Measurements from ENCODE around the gene ZBTB12. TPM values are rescaled to one million over a fixed set of nuclear protein-coding genes. Genes with fewer than 3 reads are reported as not detected.

ZBTB12 gene
- total and polyA plus RNA-seq, 10 of the 15 experiments (the other 5 are each of a cell fraction or from before 2014, with no cell fraction given), result 0.81 to 4.5 (median 1.7) TPM; not detected in 4

GRCh38 chr6:31851485-31851832 is 50.4 kb downstream of the ZBTB12 start (continued):
- TF ChIP-seq, protein P1, sequence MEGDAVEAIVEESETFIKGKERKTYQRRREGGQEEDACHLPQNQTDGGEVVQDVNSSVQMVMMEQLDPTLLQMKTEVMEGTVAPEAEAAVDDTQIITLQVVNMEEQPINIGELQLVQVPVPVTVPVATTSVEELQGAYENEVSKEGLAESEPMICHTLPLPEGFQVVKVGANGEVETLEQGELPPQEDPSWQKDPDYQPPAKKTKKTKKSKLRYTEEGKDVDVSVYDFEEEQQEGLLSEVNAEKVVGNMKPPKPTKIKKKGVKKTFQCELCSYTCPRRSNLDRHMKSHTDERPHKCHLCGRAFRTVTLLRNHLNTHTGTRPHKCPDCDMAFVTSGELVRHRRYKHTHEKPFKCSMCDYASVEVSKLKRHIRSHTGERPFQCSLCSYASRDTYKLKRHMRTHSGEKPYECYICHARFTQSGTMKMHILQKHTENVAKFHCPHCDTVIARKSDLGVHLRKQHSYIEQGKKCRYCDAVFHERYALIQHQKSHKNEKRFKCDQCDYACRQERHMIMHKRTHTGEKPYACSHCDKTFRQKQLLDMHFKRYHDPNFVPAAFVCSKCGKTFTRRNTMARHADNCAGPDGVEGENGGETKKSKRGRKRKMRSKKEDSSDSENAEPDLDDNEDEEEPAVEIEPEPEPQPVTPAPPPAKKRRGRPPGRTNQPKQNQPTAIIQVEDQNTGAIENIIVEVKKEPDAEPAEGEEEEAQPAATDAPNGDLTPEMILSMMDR (IDR thresholded peaks at IDR 0.05 in 2 of 3, conservative IDR thresholded peaks at IDR 0.05 in 1 of 3; ENCODE audit: control insufficient read depth in 2 of 3, extremely low read depth in 1 of 3, insufficient read depth in 1 of 3, low read depth in 3 of 3, low read length in 3 of 3), result no peak

- ChIA-PET RAD21 (ENCODE audit: unreplicated experiment) (no interaction called here), CTCF (interaction anchor here (0.6 to 1.0 kb wide), 2 partner anchors 13 to 131 kb away, joined by 3 to 4 read pairs; no protein-coding TSS in a partner anchor)
- no peaks in the 10 kb centered on the region for H3K9me3 ChIP-seq (replicated peaks; ENCODE audit: control insufficient read depth, insufficient read depth, low read length)
Observed at GRCh38 chr6:31850765-31851484, 51.0 kb downstream of the ZBTB12 start.

More at GRCh38 chr6:31850765-31851484, 51.0 kb downstream of the ZBTB12 start:
- ChIA-PET SMC1A (ENCODE audit: uncharacterized antibody, unreplicated experiment) (no interaction called here), POLR2A (interaction anchor here (0.7 kb wide), 1 partner anchor 470 kb away, joined by 5 read pairs; no protein-coding TSS in a partner anchor)
- Histone ChIP-seq H3K27ac (ENCODE audit: control insufficient read depth, insufficient read depth) (no peak overlapping the region), H4K20me1 (ENCODE audit: control insufficient read depth, insufficient read depth) (no peaks in the 10 kb centered on the region), H3K4me3 (no peak overlapping the region), H3K36me3 (ENCODE audit: control insufficient read depth in 2 of 2, insufficient read depth in 2 of 2, low read length in 1 of 2) (no peaks in the 10 kb centered on the region), H3K4me2 (ENCODE audit: control insufficient read depth, insufficient read depth) (no peak overlapping the region), H3K79me2 (ENCODE audit: control insufficient read depth, insufficient read depth, low read length) (no peaks in the 10 kb centered on the region), H3K9ac (ENCODE audit: control insufficient read depth, insufficient read depth, low read length) (no peak overlapping the region), H2AFZ (ENCODE audit: control insufficient read depth, low read depth, low read length) (no peak overlapping the region), H3K27me3 (replicated peaks in 1 of 2; ENCODE audit: control insufficient read depth in 2 of 2, insufficient read depth in 2 of 2, low read length in 1 of 2) (no peaks in the 10 kb centered on the region), H3K4me1 (ENCODE audit: control insufficient read depth, insufficient read depth, low read length) (no peaks in the 10 kb centered on the region)
- FAIRE-seq (no peak), ATAC-seq (no peak), DNase-seq (ENCODE audit: low read depth, low spot score) (no peak)
- intact Hi-C loops (cut with micrococcal nuclease; ENCODE audit: unreplicated experiment), result no loop called here
- 91% methylated on average over 2 of the region's 2 CpGs for WGBS (ENCODE audit: insufficient coverage, insufficient replicate concordance, low lambda C conversion rate, missing lambda C conversion rate)
- TF ChIP-seq ZZZ3 (IDR thresholded peaks at IDR 0.05; ENCODE audit: control insufficient read depth, insufficient read length, low read depth) (no peak), E4F1 (IDR thresholded peaks at IDR 0.05; ENCODE audit: borderline replicate concordance, partially characterized antibody) (no peak)
- in situ Hi-C loops (cut with MboI), result no loop called here
- BruUV-seq (replicated peaks), result no TSS peak

Small RNAs within 50 kb of the gene (small RNA-seq; reads per million reads assigned to genes)
- gene AL645922.1, result not detected

Other genes with a start within 250 kb of the ZBTB12 start
Only the 7 nearest of the 37 such genes appear.
- gene NEU1, start 39.3 kb downstream of the ZBTB12 start, total RNA-seq (2014; rRNA removed), result 24.6 and 26.9 TPM in 2 replicates
- gene NEU1, start 39.3 kb downstream of the ZBTB12 start, total RNA-seq (2014; rRNA removed; fragmentation: Illumina TruSeq; extraction: Trizol), result 18.8 and 20.3 TPM in 2 replicates
- 22.5 and 22.7 TPM in 2 replicates for gene NEU1, start 39.3 kb downstream of the ZBTB12 start, total RNA-seq (2021)
- 13.0 and 22.4 TPM in 2 replicates for gene NEU1, start 39.3 kb downstream of the ZBTB12 start, polyA plus RNA-seq (2011; rRNA removed)
- 16.3 and 21.5 TPM in 2 replicates for gene NEU1, start 39.3 kb downstream of the ZBTB12 start, polyA plus RNA-seq (2014; fragmentation: Illumina TruSeq; extraction: Trizol)
- 10 to 100 TPM in 1 of 2 experiments, 1 to 10 TPM in 1; 7.2 to 12.5 TPM for gene NEU1, start 39.3 kb downstream of the ZBTB12 start, polyA plus RNA-seq (2014; fragmentation: Nextera tagmentation; extraction: Ambion mirVana)
- gene NEU1, start 39.3 kb downstream of the ZBTB12 start, polyA plus RNA-seq (2014; rRNA removed), result 26.7 and 28.1 TPM in 2 replicates
- 10 to 100 TPM; 18.5 to 21.8 TPM for gene NEU1, start 39.3 kb downstream of the ZBTB12 start, polyA plus RNA-seq (2016; fragmentation: Nextera tagmentation; extraction: Ambion mirVana)
- gene SLC44A4, start 23.1 kb downstream of the ZBTB12 start, total RNA-seq (2014; rRNA removed), result 0.06 TPM in 1 of 2 replicates, not detected in the other
- 0.09 TPM in 1 of 2 replicates, not detected in the other for gene SLC44A4, start 23.1 kb downstream of the ZBTB12 start, total RNA-seq (2014; rRNA removed; fragmentation: Illumina TruSeq; extraction: Trizol)
- 0.18 and 0.56 TPM in 2 replicates for gene SLC44A4, start 23.1 kb downstream of the ZBTB12 start, total RNA-seq (2021)
- 0.04 TPM in 1 of 2 replicates, not detected in the other for gene SLC44A4, start 23.1 kb downstream of the ZBTB12 start, polyA plus RNA-seq (2011; rRNA removed)
- 0.15 TPM in 1 of 2 replicates, not detected in the other for gene SLC44A4, start 23.1 kb downstream of the ZBTB12 start, polyA plus RNA-seq (2014; fragmentation: Illumina TruSeq; extraction: Trizol)
- under 1 TPM in 1 of 2 experiments, not detected in 1; 0.05 TPM for gene SLC44A4, start 23.1 kb downstream of the ZBTB12 start, polyA plus RNA-seq (2014; fragmentation: Nextera tagmentation; extraction: Ambion mirVana)
- gene SLC44A4, start 23.1 kb downstream of the ZBTB12 start, polyA plus RNA-seq (2014; rRNA removed), result 0.19 and 0.24 TPM in 2 replicates
- under 1 TPM in 1 of 2 experiments, not detected in 1; 0.16 TPM for gene SLC44A4, start 23.1 kb downstream of the ZBTB12 start, polyA plus RNA-seq (2016; fragmentation: Nextera tagmentation; extraction: Ambion mirVana)
- gene EHMT2, start 4.4 kb downstream of the ZBTB12 start, total RNA-seq (2014; rRNA removed), result 42.6 and 46.3 TPM in 2 replicates
- gene EHMT2, start 4.4 kb downstream of the ZBTB12 start, total RNA-seq (2014; rRNA removed; fragmentation: Illumina TruSeq; extraction: Trizol), result 18.3 and 20.9 TPM in 2 replicates
- 50.3 and 53.2 TPM in 2 replicates for gene EHMT2, start 4.4 kb downstream of the ZBTB12 start, total RNA-seq (2021)
- gene EHMT2, start 4.4 kb downstream of the ZBTB12 start, polyA plus RNA-seq (2011; rRNA removed), result 17.9 and 31.5 TPM in 2 replicates
- gene EHMT2, start 4.4 kb downstream of the ZBTB12 start, polyA plus RNA-seq (2014; fragmentation: Illumina TruSeq; extraction: Trizol), result 13.4 and 32.5 TPM in 2 replicates
- gene EHMT2, start 4.4 kb downstream of the ZBTB12 start, polyA plus RNA-seq (2014; fragmentation: Nextera tagmentation; extraction: Ambion mirVana), result 1 to 10 TPM; 1.7 to 5.2 TPM
- gene EHMT2, start 4.4 kb downstream of the ZBTB12 start, polyA plus RNA-seq (2014; rRNA removed), result 40.1 and 41.0 TPM in 2 replicates
- gene EHMT2, start 4.4 kb downstream of the ZBTB12 start, polyA plus RNA-seq (2016; fragmentation: Nextera tagmentation; extraction: Ambion mirVana), result 10 to 100 TPM; 40.6 to 46.8 TPM
- 0.06 and 0.16 TPM in 2 replicates for gene C2, start 25.6 kb upstream of the ZBTB12 start, total RNA-seq (2014; rRNA removed)
- gene C2, start 25.6 kb upstream of the ZBTB12 start, total RNA-seq (2014; rRNA removed; fragmentation: Illumina TruSeq; extraction: Trizol), result not detected in 2 replicates
- 0.58 and 0.97 TPM in 2 replicates for gene C2, start 25.6 kb upstream of the ZBTB12 start, total RNA-seq (2021)
- gene C2, start 25.6 kb upstream of the ZBTB12 start, polyA plus RNA-seq (2011; rRNA removed), result 0.27 and 0.65 TPM in 2 replicates
- 0.21 TPM in 1 of 2 replicates, not detected in the other for gene C2, start 25.6 kb upstream of the ZBTB12 start, polyA plus RNA-seq (2014; fragmentation: Illumina TruSeq; extraction: Trizol)
- gene C2, start 25.6 kb upstream of the ZBTB12 start, polyA plus RNA-seq (2014; fragmentation: Nextera tagmentation; extraction: Ambion mirVana), result not detected
- gene C2, start 25.6 kb upstream of the ZBTB12 start, polyA plus RNA-seq (2014; rRNA removed), result 0.18 TPM in 1 of 2 replicates, not detected in the other
- under 1 TPM in 1 of 2 experiments, not detected in 1; 0.15 TPM for gene C2, start 25.6 kb upstream of the ZBTB12 start, polyA plus RNA-seq (2016; fragmentation: Nextera tagmentation; extraction: Ambion mirVana)
- gene CFB, start 44.0 kb upstream of the ZBTB12 start, total RNA-seq (2014; rRNA removed), result not detected in 2 replicates
- gene CFB, start 44.0 kb upstream of the ZBTB12 start, total RNA-seq (2014; rRNA removed; fragmentation: Illumina TruSeq; extraction: Trizol), result not detected in 2 replicates
- gene CFB, start 44.0 kb upstream of the ZBTB12 start, total RNA-seq (2021), result 0.44 and 0.72 TPM in 2 replicates
- gene CFB, start 44.0 kb upstream of the ZBTB12 start, polyA plus RNA-seq (2011; rRNA removed), result not detected in 2 replicates
- not detected in 2 replicates for gene CFB, start 44.0 kb upstream of the ZBTB12 start, polyA plus RNA-seq (2014; fragmentation: Illumina TruSeq; extraction: Trizol)
- gene CFB, start 44.0 kb upstream of the ZBTB12 start, polyA plus RNA-seq (2014; fragmentation: Nextera tagmentation; extraction: Ambion mirVana), result under 1 TPM in 1 of 2 experiments, not detected in 1; 0.09 TPM
- gene CFB, start 44.0 kb upstream of the ZBTB12 start, polyA plus RNA-seq (2014; rRNA removed), result not detected in 2 replicates
- 1 to 10 TPM in 1 of 2 experiments, not detected in 1; 1.7 TPM for gene CFB, start 44.0 kb upstream of the ZBTB12 start, polyA plus RNA-seq (2016; fragmentation: Nextera tagmentation; extraction: Ambion mirVana)
- 49.0 and 51.9 TPM in 2 replicates for gene NELFE, start 56.9 kb upstream of the ZBTB12 start, total RNA-seq (2014; rRNA removed)
- gene NELFE, start 56.9 kb upstream of the ZBTB12 start, total RNA-seq (2014; rRNA removed; fragmentation: Illumina TruSeq; extraction: Trizol), result 64.9 and 68.5 TPM in 2 replicates
- 47.6 and 51.1 TPM in 2 replicates for gene NELFE, start 56.9 kb upstream of the ZBTB12 start, total RNA-seq (2021)
- 29.0 and 39.5 TPM in 2 replicates for gene NELFE, start 56.9 kb upstream of the ZBTB12 start, polyA plus RNA-seq (2011; rRNA removed)
- 42.8 and 68.2 TPM in 2 replicates for gene NELFE, start 56.9 kb upstream of the ZBTB12 start, polyA plus RNA-seq (2014; fragmentation: Illumina TruSeq; extraction: Trizol)
- 10 to 100 TPM in 1 of 2 experiments, 1 to 10 TPM in 1; 8.5 to 20.0 TPM for gene NELFE, start 56.9 kb upstream of the ZBTB12 start, polyA plus RNA-seq (2014; fragmentation: Nextera tagmentation; extraction: Ambion mirVana)
- gene NELFE, start 56.9 kb upstream of the ZBTB12 start, polyA plus RNA-seq (2014; rRNA removed), result 63.5 and 75.9 TPM in 2 replicates
- gene NELFE, start 56.9 kb upstream of the ZBTB12 start, polyA plus RNA-seq (2016; fragmentation: Nextera tagmentation; extraction: Ambion mirVana), result 100 to 1,000 TPM in 1 of 2 experiments, 10 to 100 TPM in 1; 95.1 to 105 TPM
- gene SKIC2, start 57.1 kb upstream of the ZBTB12 start, total RNA-seq (2014; rRNA removed), result 29.1 and 34.6 TPM in 2 replicates
- gene SKIC2, start 57.1 kb upstream of the ZBTB12 start, total RNA-seq (2014; rRNA removed; fragmentation: Illumina TruSeq; extraction: Trizol), result 20.5 and 20.8 TPM in 2 replicates
- 73.7 and 79.2 TPM in 2 replicates for gene SKIC2, start 57.1 kb upstream of the ZBTB12 start, total RNA-seq (2021)
- gene SKIC2, start 57.1 kb upstream of the ZBTB12 start, polyA plus RNA-seq (2011; rRNA removed), result 13.6 and 20.8 TPM in 2 replicates
- 22.5 and 30.3 TPM in 2 replicates for gene SKIC2, start 57.1 kb upstream of the ZBTB12 start, polyA plus RNA-seq (2014; fragmentation: Illumina TruSeq; extraction: Trizol)
- gene SKIC2, start 57.1 kb upstream of the ZBTB12 start, polyA plus RNA-seq (2014; fragmentation: Nextera tagmentation; extraction: Ambion mirVana), result 1 to 10 TPM; 3.3 to 9.3 TPM
- 41.2 and 41.4 TPM in 2 replicates for gene SKIC2, start 57.1 kb upstream of the ZBTB12 start, polyA plus RNA-seq (2014; rRNA removed)
- 10 to 100 TPM; 55.5 to 63.7 TPM for gene SKIC2, start 57.1 kb upstream of the ZBTB12 start, polyA plus RNA-seq (2016; fragmentation: Nextera tagmentation; extraction: Ambion mirVana)

Measured in GM12878 (cell line).